GM18505 (cell line): ENCODE measurements around the gene TMEM240.
"Not testable (repeated sequence)": the region's sequence is repeated elsewhere in the genome, so short reads cannot be mapped to it uniquely, and the experiment has no call there.

Experiments used
- ATAC-seq: cut with Tn5 transposase; IDR thresholded peaks from one replicate; pipeline ENCODE4 v1.9.1; 2021; ENCODE audit not compliant: unreplicated experiment
- POLR2A ChIP-seq: IDR thresholded peaks from 4 replicates; pipeline ENCODE4 v1.6.1; 2011; ENCODE audit warnings: borderline replicate concordance; ENCODE audit not compliant: insufficient read depth, insufficient read length; ENCODE audit errors: extremely low read depth

Gene TMEM240

GRCh38 chr1:1511533-1512285 lies 28.7 kb downstream of the TMEM240 start, which contains the start of gene ATAD3A:
TSS of gene ATAD3A (plus strand) at chr1:1512162. CDS start at chr1:1512269, 107 bp downstream.
- peak; percentile 68 for TF ChIP-seq POLR2A
- ATAC-seq: peak; percentile 83

DNA sequence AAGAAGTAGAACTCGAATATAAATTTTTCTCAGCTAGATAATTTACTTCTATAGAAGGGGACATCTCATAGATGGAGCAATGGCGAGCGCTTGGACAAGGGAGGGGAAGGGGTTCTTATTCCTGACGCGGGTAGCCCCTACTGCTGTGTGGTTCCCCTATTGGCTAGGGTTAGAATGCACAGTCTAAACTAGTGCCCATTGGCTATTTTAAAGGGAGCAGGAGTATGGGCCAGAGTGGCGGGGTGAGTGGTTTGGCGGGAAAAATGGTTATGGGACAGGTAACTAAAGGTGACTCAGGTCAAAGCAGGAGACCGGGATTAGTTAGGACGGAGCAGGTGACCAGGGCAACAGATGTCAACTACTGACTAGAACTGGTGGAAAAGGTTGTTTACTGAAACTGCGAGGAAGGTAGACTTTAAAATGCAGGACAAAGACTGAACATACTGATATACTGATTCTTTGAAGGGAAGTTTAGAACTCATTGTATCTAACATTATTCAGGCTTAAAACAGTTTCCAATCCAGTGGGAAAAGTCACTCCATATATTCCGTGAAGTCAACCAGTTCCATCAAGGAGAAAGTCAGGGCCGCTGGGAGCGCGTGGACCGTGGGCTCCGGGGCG lies 29.4 kb downstream of the TMEM240 start:
- TF ChIP-seq POLR2A: no peak
- ATAC-seq: no peak

GRCh38 chr1:1509465-1509850 lies 31.0 kb downstream of the TMEM240 start:
- not testable (repeated sequence) for ATAC-seq

GRCh38 chr1:1508775-1509464 lies 31.5 kb downstream of the TMEM240 start:
- ATAC-seq: not testable (repeated sequence)

DNA sequence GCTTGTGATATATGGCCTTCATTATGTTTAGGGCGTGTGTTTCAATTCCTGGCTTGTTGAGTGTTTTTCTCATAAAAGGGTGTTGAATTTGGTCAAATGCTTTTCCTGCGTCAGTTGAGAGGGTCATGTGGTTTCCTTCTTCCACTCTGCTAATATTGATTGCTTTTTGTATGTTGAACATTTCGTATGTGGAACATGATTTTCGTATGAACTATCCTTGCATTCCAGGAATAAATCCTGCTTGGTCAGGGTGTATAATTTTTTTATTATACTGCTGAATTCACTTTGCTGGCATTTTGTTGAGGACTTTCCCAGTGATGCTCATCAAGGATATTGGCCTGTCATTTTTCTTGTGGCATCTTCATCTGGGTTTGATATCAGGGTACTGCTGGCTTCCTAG lies 33.1 kb downstream of the TMEM240 start:
- TF ChIP-seq POLR2A: no peak
- no peak for ATAC-seq

DNA sequence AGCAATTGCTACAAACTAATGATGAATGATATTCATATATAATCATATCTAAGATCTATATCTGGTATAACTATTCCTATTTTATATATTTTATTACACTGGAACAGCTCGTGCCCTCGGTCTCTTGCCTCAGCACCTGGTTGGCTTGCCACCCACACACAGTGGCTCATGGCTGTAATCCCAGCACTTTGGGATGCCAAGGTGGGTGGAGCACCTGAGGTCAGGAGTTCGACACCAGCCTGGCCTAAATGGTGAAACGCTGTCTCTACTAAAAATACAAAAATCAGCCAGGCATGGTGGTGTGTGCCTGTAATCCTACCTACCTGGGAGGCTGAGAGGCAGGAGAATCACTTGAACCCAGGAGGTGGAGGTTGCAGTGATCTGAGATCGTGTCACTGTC lies 34.6 kb downstream of the TMEM240 start:
- not testable (repeated sequence) for ATAC-seq

GRCh38 chr1:1505366-1505798 lies 35.0 kb downstream of the TMEM240 start:
- not testable (repeated sequence) for ATAC-seq

DNA sequence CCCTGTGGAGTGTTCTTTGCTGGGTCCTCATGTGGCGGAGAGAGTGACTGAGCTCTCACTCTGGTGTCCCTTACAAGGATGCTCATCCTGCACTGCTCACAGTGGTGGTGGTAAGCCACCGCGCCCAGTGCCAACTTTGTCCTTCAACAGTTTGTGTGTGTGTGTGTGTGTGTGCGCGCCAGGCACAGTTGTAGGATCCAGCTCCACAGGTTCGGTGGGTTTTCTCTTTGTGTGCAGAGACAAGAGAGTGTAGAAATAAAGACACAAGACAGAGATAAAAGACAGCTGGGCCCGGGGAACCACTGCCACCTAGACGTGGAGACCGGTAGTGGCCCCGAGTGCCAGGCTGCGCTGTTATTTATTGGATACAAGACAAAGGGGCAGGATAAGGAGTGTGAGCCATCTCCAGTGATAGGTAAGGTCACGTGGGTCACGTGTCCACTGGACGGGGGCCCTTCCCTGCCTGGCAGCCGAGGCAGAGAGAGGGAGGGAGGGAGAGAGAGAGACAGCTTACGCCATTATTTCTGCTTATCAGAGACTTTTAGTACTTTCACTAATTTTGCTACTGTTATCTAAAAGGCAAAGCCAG lies 35.6 kb downstream of the TMEM240 start:
- not testable (repeated sequence) for ATAC-seq

GRCh38 chr1:1495461-1495975 lies 44.9 kb downstream of the TMEM240 start:
- not testable (repeated sequence) for ATAC-seq

GRCh38 chr1:1494311-1494710 lies 46.1 kb downstream of the TMEM240 start:
- not testable (repeated sequence) for ATAC-seq

DNA sequence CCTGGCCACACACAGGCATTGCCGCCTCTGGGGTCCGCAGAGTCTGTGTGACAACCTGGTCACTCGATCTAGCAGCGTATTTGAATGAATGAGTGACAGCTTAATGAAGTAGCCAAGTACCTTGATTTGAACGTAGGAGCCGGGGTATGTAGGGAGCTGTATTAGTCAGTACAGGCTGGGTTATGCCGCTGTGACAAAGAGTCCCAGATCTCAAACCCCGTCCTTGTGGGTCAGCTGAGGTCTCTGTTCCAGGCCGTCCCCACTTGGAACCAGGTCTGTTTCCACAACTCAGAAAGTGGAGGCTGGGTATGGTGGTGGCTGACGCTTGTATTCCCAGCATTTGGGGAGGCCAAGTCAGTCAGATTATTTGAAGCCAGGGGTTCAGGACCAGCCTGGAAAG lies 48.8 kb downstream of the TMEM240 start:
- no peak for TF ChIP-seq POLR2A
- no peak for ATAC-seq

- ATAC-seq: no peak
- TF ChIP-seq POLR2A: no peak
These were observed 49.7 kb downstream of the TMEM240 start for GRCh38 chr1:1490633-1491230.

GRCh38 chr1:1489861-1490260 lies 50.6 kb downstream of the TMEM240 start:
- ATAC-seq: no peak
- TF ChIP-seq POLR2A: no peak

DNA sequence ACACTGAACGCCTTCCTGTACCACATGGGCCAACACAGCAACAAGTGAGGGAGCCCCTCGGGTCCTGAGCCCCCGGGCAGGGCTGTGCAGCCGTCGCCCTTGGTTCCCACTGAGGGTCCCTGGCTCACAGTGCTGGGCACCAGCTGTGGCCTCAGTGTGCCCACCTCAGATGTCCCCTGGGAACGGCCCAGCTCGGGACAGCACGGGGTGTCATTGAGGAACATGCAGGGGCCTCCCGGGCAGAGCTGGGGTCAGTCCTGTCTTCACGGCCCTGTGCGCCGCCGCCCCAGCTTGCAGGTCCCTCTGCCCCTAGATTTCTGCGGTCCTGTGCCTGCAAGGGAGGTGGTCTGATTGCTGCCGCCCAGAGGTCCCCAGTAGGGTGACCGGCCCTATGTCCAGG lies 51.2 kb downstream of the TMEM240 start:
- ATAC-seq: no peak
- TF ChIP-seq POLR2A: no peak
